HepG2 (cell line): ENCODE data around the gene TSN. TPM values are rescaled to one million over a fixed set of nuclear protein-coding genes. Genes with fewer than 3 reads are reported as not detected.

ENCODE experiments used
- ARHGAP35 ChIP-seq: sonication (generic); formaldehyde crosslinking; IDR thresholded peaks from 2 replicates; pipeline ENCODE4 v1.9.0; 2022; ENCODE audit warnings: mild to moderate bottlenecking, inconsistent platforms, moderate library complexity, missing genetic modification reagents, borderline replicate concordance
- KLF13 ChIP-seq: sonication (generic); formaldehyde crosslinking; IDR thresholded peaks from 2 replicates; pipeline ENCODE4 v1.4.0; 2020; ENCODE audit warnings: mild to moderate bottlenecking, missing genetic modification reagents
- MYNN ChIP-seq: sonication (generic); formaldehyde crosslinking; IDR thresholded peaks from 2 replicates; pipeline ENCODE4 v1.4.0; 2020; ENCODE audit warnings: mild to moderate bottlenecking, low read depth, missing genetic modification reagents
- NKX3-1 ChIP-seq: sonication (generic); formaldehyde crosslinking; IDR thresholded peaks from 2 replicates; pipeline ENCODE4 v1.5.0; 2020; ENCODE audit warnings: missing genetic modification reagents
- RCOR2 ChIP-seq: IDR thresholded peaks from 2 replicates; pipeline ENCODE4 v1.6.1; 2016; ENCODE audit warnings: missing biosample characterization, missing genetic modification reagents
- TCF7L2 ChIP-seq: IDR thresholded peaks from 2 replicates; pipeline ENCODE4 v1.6.1; 2011; ENCODE audit warnings: mild to moderate bottlenecking, low read depth, low read length, moderate library complexity
- ZBTB26 ChIP-seq: IDR thresholded peaks from 2 replicates; pipeline ENCODE4 v1.6.1; 2016; ENCODE audit warnings: missing compliant biosample characterization, missing genetic modification reagents, borderline replicate concordance
- ZBTB42 ChIP-seq: sonication (generic); formaldehyde crosslinking; IDR thresholded peaks from 2 replicates; pipeline ENCODE4 v1.5.0; 2020; ENCODE audit warnings: mild to moderate bottlenecking, missing genetic modification reagents
- ZC3H4 ChIP-seq: sonication (generic); formaldehyde crosslinking; IDR thresholded peaks from 2 replicates; pipeline ENCODE4 v1.4.0; 2020; ENCODE audit warnings: missing genetic modification reagents, borderline replicate concordance
- ZFAT ChIP-seq: sonication (generic); formaldehyde crosslinking; conservative IDR thresholded peaks from 2 replicates; pipeline ENCODE4 v1.8.1; 2023; ENCODE audit warnings: missing genetic modification reagents, inconsistent platforms
- ZNF251 ChIP-seq: sonication (generic); formaldehyde crosslinking; IDR thresholded peaks from 2 replicates; pipeline ENCODE4 v1.9.0; 2021; ENCODE audit warnings: mild to moderate bottlenecking, missing genetic modification reagents
- ZNF350 ChIP-seq: sonication (generic); formaldehyde crosslinking; IDR thresholded peaks from 2 replicates; pipeline ENCODE4 v1.4.0; 2020; ENCODE audit warnings: mild to moderate bottlenecking, low read depth, missing genetic modification reagents, borderline replicate concordance
- ZNF383 ChIP-seq: sonication (generic); formaldehyde crosslinking; IDR thresholded peaks from 2 replicates; pipeline ENCODE4 v1.4.0; 2020; ENCODE audit warnings: missing genetic modification reagents, mild to moderate bottlenecking, borderline replicate concordance
- ZNF460 ChIP-seq: sonication (generic); formaldehyde crosslinking; IDR thresholded peaks from 2 replicates; pipeline ENCODE4 v1.5.1; 2020; ENCODE audit warnings: missing genetic modification reagents, mild to moderate bottlenecking, borderline replicate concordance
- ZNF562 ChIP-seq: sonication (generic); formaldehyde crosslinking; IDR thresholded peaks from 2 replicates; pipeline ENCODE4 v1.8.0; 2022; ENCODE audit warnings: missing genetic modification reagents, borderline replicate concordance
- ZNF607 ChIP-seq: sonication (generic); formaldehyde crosslinking; IDR thresholded peaks from 2 replicates; pipeline ENCODE4 v1.5.1; 2020; ENCODE audit warnings: missing genetic modification reagents, mild to moderate bottlenecking, borderline replicate concordance
- polyA plus RNA-seq, 8 experiments: library from polyadenylated mRNA; depleted of rRNA in 3 of 8; stranded (reverse) in 7 of 8; unstranded in 1 of 8; fragments of >200 nt; fragmentation: Illumina TruSeq in 4 of 8; extraction: Trizol in 4 of 8; gene quantifications; 2 replicates each; pipeline versions ENCODE4 v1.2.1 to v1.2.3, GENCODE V29; 2011 to 2016; ENCODE audit warnings: low read depth in 4 of 8, missing spikeins in 1 of 8, mixed read lengths in 1 of 8; ENCODE audit not compliant: insufficient read depth in 1 of 8
- total RNA-seq, 5 experiments: library from RNA; depleted of rRNA; stranded (reverse); fragments of >200 nt; fragmentation: Illumina TruSeq; extraction: Trizol; gene quantifications; 2 replicates each; pipeline ENCODE4 v1.2.3, GENCODE V29; 2016; ENCODE audit warnings: low read depth in 1 of 5
- TF ChIP-seq, protein P1 (sequence below): sonication (generic); formaldehyde crosslinking; IDR thresholded peaks from 2 replicates; pipeline ENCODE4 v1.5.1; 2020; ENCODE audit warnings: missing genetic modification reagents, mild to moderate bottlenecking, borderline replicate concordance
- TF ChIP-seq, protein P2 (sequence below): sonication (generic); formaldehyde crosslinking; IDR thresholded peaks from 2 replicates; pipeline ENCODE4 v1.5.0; 2020; ENCODE audit warnings: mild to moderate bottlenecking, missing genetic modification reagents, borderline replicate concordance
- TF ChIP-seq, protein P3 (sequence below): sonication (generic); formaldehyde crosslinking; IDR thresholded peaks from 2 replicates; pipeline ENCODE4 v1.8.0; 2022; ENCODE audit warnings: mild to moderate bottlenecking, missing genetic modification reagents; ENCODE audit not compliant: insufficient replicate concordance
- TF ChIP-seq, protein P4 (sequence below): sonication (generic); formaldehyde crosslinking; IDR thresholded peaks from 2 replicates; pipeline ENCODE4 v1.4.0; 2020; ENCODE audit warnings: missing genetic modification reagents

The TSN gene
- total and polyA plus RNA-seq, 2 of the 13 experiments (the other 11 are each of a cell fraction or from before 2014, with no cell fraction given): 56.4 to 115 TPM

DNA sequence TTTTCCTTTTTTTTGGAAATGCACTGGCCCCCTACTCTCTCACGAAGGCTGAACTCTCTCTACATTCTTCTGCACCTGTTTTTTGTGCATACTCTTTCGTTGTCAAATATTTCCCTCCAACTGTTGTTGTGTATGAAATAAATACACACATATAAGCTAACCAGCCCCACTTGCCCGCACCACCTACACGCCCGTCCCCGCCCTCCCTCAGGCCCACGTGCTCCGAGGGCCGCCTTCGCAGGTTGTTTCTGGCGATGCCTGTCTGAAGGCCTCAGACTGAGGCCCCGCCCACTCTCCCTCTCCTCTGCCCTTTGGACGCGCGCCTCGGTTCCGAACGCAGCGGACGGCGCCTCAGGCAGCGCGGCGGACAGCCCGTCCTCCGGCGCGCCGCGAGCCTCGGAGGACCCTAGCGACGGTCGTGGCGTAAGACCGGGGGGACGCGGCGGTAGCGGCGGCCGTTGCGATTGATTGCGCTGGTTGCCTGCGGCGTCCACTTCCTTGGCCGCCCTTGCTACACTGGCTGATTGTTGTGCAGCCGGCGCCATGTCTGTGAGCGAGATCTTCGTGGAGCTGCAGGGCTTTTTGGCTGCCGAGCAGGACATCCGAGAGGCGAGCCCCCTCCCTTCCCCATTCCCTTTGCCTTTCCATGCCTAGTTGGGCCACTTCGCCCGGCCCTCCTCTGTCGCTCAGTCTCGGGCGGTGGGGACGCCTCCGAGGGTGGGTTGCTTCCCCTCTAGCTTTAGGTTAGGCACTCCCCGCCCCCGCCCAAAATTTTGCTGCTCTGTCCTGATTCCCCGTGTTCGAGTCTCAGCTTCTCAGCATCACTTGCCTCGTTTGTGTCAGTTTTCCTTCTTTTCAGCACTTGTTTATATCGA is at the start of gene TSN (continued):
- TF ChIP-seq, protein P1, sequence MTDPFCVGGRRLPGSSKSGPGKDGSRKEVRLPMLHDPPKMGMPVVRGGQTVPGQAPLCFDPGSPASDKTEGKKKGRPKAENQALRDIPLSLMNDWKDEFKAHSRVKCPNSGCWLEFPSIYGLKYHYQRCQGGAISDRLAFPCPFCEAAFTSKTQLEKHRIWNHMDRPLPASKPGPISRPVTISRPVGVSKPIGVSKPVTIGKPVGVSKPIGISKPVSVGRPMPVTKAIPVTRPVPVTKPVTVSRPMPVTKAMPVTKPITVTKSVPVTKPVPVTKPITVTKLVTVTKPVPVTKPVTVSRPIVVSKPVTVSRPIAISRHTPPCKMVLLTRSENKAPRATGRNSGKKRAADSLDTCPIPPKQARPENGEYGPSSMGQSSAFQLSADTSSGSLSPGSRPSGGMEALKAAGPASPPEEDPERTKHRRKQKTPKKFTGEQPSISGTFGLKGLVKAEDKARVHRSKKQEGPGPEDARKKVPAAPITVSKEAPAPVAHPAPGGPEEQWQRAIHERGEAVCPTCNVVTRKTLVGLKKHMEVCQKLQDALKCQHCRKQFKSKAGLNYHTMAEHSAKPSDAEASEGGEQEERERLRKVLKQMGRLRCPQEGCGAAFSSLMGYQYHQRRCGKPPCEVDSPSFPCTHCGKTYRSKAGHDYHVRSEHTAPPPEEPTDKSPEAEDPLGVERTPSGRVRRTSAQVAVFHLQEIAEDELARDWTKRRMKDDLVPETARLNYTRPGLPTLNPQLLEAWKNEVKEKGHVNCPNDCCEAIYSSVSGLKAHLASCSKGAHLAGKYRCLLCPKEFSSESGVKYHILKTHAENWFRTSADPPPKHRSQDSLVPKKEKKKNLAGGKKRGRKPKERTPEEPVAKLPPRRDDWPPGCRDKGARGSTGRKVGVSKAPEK (CRISPR knock-in tag): no peak; the same call in 1 of the 2 replicates
- TF ChIP-seq RCOR2: peak; percentile 62; the same call in 1 of the 2 replicates
- TF ChIP-seq, protein P2, sequence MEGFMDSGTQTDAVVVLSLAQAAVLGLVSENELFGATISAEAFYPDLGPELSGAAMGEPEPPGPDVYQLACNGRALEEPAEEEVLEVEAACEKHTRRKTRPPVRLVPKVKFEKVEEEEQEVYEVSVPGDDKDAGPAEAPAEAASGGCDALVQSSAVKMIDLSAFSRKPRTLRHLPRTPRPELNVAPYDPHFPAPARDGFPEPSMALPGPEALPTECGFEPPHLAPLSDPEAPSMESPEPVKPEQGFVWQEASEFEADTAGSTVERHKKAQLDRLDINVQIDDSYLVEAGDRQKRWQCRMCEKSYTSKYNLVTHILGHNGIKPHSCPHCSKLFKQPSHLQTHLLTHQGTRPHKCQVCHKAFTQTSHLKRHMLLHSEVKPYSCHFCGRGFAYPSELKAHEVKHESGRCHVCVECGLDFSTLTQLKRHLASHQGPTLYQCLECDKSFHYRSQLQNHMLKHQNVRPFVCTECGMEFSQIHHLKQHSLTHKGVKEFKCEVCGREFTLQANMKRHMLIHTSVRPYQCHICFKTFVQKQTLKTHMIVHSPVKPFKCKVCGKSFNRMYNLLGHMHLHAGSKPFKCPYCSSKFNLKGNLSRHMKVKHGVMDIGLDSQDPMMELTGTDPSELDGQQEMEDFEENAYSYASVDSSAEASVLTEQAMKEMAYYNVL (CRISPR knock-in tag): peak; percentile 88; the same call in 1 of the 2 replicates
- TF ChIP-seq, protein P3, sequence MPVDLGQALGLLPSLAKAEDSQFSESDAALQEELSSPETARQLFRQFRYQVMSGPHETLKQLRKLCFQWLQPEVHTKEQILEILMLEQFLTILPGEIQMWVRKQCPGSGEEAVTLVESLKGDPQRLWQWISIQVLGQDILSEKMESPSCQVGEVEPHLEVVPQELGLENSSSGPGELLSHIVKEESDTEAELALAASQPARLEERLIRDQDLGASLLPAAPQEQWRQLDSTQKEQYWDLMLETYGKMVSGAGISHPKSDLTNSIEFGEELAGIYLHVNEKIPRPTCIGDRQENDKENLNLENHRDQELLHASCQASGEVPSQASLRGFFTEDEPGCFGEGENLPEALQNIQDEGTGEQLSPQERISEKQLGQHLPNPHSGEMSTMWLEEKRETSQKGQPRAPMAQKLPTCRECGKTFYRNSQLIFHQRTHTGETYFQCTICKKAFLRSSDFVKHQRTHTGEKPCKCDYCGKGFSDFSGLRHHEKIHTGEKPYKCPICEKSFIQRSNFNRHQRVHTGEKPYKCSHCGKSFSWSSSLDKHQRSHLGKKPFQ (CRISPR knock-in tag): no peak
- TF ChIP-seq ZFAT (CRISPR knock-in tag): no peak
- TF ChIP-seq, protein P4, sequence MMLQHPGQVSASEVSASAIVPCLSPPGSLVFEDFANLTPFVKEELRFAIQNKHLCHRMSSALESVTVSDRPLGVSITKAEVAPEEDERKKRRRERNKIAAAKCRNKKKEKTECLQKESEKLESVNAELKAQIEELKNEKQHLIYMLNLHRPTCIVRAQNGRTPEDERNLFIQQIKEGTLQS: peak; percentile 64; the same call in 1 of the 2 replicates
- TF ChIP-seq ZNF350: peak; percentile 98
- TF ChIP-seq ZNF383: no peak
- TF ChIP-seq TCF7L2: no peak
- TF ChIP-seq ARHGAP35 (CRISPR knock-in tag): peak; percentile 95; the same call in 1 of the 2 replicates
- TF ChIP-seq NKX3-1 (CRISPR knock-in tag): peak; percentile 48
- TF ChIP-seq ZNF607 (CRISPR knock-in tag): peak; percentile 92; the same call in 1 of the 2 replicates
- no peak for TF ChIP-seq ZNF251 (CRISPR knock-in tag)
- peak; percentile 59; the same call in 1 of the 2 replicates for TF ChIP-seq ZC3H4 (CRISPR knock-in tag)
- no peak for TF ChIP-seq ZNF562 (CRISPR knock-in tag)
- TF ChIP-seq KLF13 (CRISPR knock-in tag): peak; percentile 98; the same call in 1 of the 2 replicates
- no peak; the same call in 1 of the 2 replicates for TF ChIP-seq MYNN (CRISPR knock-in tag)
- TF ChIP-seq ZBTB42 (CRISPR knock-in tag): peak; percentile 91; the same call in 1 of the 2 replicates
- no peak; the same call in 1 of the 2 replicates for TF ChIP-seq ZBTB26 (CRISPR knock-in tag)
- no peak for TF ChIP-seq ZNF460 (CRISPR knock-in tag)
